GM18873 (cell line): ENCODE measurements around the gene TEAD1.

Experiments
- ATAC-seq: cut with Tn5 transposase; IDR thresholded peaks from one replicate; pipeline ENCODE4 v1.9.1; 2021; ENCODE audit warnings: mild to moderate bottlenecking, moderate library complexity, moderate number of reproducible peaks; ENCODE audit not compliant: unreplicated experiment, low FRiP score

The TEAD1 gene

DNA sequence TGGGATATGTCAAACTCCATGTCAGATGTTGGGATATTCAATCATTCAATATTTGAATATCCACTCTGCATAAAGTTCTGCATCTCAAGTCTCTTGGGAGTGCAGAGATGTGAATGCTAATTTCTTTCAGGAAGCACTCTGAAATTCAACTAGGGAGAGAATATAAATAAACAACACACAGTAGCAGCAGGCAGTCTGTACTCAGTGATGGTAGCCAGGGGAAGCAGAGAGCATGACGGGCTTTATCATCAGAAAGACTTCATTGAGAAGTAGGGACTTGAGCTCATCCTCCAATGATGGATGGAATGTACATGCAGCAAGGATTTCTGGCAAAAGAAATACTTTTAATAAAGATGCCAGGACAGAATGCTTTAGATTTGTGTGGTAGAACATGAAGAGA, 9.8 kb upstream of the TEAD1 start:
- ATAC-seq: no peak

DNA sequence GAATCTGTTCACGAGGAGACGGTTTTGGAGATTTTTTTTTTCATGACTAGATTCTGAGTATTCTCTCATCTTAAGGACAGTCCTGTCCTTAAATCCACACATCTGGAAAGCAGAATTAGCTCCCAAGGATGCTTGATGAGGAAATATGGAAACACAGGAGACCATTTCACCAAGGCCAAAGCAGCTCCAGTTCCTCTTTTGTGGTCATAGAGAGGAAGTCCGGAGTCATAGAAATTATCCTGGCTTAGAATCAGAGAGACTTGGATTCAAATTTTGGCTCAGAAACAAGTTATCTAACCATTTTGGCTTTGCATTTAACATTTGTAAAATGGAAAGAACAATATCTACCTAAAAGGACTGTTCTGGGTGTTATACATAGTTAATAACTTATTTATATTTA, 7.3 kb upstream of the TEAD1 start:
- ATAC-seq: no peak

DNA sequence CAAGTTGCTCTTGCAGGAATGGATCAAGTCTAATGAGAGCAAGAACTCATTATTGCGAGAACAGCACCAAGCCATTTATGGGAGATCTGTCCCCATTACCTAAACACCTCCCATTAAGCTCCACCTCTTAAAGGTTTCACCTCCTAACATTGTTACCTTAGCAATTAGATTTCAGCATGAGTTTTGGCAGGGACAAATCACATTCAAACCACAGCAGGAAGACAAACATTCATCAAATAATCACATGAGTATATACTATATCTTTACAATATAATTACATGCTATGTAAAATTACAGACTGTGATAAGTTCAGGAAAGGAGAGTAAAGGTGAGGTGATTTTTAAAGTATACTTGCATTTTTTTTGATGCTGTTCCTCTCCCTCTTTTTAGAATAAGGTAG, 6.6 kb upstream of the TEAD1 start:
- ATAC-seq: no peak

DNA sequence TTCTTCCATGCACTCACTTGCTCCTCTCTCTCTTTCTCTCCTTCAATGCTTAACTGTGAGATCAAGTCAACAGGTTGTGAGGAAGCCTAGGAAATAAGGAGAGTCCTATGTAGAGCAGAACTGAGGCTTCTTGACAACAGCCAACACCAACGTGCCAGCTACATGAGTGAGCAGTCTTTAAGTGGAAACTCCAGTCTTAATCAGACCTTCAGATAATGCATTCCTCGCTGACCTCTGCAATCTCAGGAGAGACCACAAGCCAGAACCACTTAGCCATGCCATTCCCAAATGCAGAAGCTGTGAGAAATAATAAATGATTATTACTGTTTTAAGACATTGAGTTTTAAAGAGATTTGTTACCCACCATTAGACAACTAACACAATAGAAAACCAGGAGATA, 6.1 kb upstream of the TEAD1 start:
- ATAC-seq: no peak

DNA sequence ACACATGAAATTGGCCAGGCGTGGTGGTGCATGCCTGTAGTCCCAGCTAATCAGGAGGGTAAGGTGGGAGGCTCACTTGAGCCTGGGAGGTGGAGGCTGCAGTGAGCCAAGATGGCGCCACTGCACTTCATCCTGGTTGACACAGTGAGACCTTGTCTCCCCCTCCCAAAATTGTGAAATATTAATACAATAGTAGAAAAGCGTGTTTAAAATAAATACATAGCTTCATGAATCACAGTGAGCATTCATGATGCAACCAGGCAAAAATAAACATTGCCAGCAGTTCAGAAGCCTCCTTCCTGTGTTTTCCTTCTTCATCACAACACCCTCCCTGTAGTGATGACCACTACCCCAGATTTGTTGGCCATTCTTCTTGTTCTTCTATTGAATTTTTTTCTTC, 4.3 kb upstream of the TEAD1 start:
- no peak for ATAC-seq

DNA sequence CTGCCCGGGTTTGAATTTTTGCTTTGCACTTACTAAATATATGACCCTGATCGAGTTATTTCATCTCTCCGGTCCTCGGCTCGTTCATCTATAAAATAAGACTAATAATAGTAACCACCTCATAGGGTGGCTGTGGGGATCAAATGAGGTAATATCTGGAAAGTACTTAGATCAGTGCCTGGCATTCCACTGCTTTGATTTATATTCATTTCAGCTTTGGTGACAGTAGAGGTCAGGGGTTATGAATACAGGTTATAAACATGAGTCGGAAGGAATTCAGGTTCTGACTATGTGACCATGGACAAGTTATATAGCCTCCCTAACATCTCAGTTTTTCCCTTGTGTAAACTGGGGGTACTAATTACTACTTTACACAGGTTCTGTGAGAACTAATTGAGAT, 2.9 kb upstream of the TEAD1 start:
- ATAC-seq: no peak

DNA sequence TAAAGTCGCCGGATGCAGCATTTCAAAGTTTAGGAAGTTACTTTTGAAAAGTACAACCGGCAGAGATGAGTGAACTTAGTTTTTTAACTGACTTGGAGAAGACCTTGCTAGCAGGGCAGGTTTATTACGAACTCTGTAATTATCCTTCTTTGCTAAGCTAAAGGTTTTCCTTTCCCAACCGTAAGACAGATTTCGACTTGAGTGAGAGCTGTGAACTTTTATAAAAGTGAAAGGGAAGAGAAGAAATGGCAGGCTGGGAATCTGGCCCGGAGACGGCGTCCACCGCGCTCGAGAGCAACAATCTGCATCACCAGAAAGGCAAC, 659 bp upstream of the TEAD1 start:
- peak; percentile 25 for ATAC-seq

DNA sequence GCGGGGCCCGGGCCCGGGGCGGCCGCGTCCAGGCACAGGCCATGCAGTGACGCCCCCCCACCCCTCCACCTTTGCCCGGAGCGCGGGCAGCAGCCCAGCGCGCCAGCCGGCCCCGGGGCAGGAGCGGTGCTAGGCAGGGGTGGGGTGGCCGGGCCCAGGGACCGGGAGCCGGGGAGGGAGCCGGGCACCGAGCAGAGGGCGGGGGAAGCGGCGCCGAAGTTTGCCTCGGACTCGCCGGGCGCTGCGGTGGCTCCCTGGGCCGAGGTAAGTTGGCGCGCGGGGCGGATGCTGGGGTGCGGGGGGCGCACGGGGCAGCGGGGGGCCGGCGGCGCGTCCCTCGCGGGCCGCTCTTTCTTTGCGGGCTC, 332 bp downstream of the TEAD1 start:
- no peak for ATAC-seq

DNA sequence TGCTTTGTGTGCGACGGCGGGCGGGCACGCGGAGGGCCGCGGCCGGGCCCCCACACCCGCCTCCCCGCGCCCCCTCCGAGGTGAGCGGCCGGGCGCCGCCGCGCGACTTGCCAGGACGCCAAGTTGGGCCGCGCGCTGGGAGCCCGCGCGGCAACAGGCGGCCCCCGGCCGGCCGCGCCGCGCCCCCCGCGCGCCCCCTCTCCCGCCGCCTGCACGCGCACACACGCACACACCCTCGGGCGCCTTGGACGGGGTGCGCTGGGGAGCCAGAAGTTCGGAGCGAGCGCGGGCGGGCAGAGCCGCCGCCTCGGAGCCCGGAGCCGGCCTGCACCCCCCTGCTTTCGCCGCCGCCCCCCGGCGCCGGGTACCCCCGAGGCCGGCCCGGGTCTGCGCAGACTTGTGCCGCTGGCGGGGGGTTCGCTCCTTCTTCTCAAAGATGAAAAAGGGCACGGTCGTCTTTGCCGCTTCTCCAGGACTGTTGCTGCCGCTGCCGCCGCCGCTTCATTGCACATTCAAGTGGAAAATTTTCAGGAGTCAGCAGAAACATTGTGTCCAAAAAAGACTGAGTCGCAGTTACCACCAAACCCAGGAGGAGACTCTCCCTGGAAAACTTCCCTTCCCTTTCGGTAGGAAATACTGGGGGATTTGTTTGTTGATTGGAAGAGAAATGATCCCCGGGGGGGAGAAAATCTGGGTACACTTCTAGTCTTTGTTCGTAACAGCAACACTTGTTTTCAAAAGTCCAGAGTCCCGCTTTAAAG, 895 bp downstream of the TEAD1 start:
- ATAC-seq: no peak

DNA sequence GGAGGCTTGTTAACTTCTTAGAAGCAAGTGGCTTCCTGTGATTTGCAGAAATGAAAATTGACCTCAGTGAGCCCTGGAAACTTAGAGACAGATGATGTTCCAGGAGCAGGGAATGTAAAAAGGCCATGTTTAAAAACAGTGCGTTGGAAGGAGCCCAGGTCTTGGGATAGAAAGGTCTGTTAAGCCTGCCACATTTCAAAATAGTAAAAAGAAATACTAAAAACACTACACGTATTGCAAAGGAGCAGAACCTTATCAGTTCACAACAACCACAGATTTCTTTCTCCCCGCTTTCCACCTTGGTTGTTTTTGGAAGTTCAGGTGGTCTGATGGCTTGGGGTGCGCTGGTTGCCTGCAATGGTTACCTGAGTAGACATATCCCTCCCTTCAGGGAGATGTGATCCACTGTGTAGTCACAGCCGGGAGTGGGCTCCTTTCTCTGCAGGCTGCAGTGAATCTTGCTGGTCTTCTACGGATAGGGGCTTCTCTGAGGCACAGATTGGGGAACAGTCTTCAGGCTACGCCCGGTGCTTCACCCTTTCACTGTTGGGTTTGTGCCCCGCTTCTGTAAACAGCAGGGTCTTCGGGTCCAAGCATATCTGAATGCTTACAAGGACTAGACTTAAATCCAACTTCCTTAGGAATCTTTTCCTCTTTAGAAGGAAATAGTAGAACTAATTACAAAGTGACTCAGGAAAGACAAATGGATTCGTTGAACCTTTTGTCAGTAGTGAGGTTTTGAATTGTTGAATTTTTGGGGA, 1.9 kb downstream of the TEAD1 start:
- ATAC-seq: no peak

DNA sequence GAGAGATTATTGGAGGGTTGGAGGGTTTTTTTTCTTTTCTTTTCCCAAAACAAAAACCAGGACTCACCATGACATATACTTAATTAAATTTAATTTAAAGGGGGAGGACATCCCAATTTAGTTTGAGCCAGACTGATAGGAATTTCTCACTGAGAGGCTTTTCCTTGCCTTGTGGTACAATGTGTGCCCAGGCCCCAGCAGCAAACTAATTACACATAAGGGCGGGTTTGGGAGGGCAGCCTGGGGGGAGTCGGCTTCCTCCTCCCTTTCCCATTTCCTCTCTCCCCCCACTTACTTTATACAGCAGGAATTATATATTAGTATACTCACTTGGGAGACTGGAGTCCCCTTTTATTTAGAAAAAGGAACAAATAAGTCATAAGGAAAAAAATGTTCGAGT, 2.9 kb downstream of the TEAD1 start:
- no peak for ATAC-seq

DNA sequence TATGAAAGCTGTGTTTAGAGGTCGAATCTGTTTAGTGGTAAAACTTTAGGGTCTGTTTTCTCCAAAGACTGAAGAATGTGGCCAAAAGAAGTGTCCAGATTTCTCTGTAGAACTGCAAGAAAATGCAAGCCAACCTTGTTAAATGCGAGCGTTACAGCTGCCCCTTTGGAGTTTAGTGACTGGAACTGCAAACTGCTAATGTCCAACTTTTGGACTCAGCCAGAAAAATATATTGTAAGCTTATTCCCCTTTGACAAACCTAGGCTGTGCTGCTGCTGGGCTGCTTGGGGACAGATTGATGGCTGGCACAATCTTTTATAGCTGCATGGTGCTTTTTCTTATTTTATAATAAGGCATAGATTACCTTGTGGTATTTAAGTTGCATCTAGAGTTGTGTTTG, 3.9 kb downstream of the TEAD1 start:
- no peak for ATAC-seq

DNA sequence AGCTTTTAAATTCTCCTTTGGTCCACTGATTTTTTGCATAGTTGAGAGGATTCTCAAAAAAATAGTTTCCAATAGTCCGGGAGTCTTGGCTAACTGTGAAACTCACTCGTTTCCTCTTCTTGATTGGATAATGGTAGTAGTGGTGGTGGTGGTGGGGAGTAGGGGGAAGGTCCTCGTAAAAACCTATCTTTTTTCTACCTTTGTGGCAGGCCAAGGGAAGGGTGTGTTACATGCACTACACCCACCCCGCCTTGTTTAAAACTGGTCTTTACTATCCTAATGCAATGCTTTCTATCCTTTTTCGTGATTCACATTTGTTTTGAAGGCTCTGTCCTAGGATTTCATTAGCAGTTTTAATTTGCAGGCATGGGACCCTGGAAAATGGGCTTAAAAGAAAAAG, 4.8 kb downstream of the TEAD1 start:
- ATAC-seq: no peak

DNA sequence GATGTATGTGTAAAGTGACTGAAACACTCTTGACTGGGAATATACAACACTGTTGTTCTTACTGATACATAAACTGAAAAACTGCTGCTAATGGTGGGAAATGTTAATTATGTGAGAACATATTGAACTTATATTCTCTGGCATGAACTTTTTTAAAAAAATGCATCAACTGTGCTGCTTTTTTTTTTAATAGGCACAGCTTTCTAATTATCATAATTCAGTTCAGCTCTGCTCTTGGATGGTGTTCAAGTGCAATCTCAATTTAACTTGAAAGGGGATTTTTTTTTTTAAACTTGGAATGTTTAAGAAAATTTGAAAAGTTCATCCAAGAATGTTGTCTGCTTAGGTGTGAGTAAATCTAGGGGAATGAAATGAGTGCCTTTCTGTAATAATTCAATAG, 5.2 kb downstream of the TEAD1 start:
- ATAC-seq: no peak

DNA sequence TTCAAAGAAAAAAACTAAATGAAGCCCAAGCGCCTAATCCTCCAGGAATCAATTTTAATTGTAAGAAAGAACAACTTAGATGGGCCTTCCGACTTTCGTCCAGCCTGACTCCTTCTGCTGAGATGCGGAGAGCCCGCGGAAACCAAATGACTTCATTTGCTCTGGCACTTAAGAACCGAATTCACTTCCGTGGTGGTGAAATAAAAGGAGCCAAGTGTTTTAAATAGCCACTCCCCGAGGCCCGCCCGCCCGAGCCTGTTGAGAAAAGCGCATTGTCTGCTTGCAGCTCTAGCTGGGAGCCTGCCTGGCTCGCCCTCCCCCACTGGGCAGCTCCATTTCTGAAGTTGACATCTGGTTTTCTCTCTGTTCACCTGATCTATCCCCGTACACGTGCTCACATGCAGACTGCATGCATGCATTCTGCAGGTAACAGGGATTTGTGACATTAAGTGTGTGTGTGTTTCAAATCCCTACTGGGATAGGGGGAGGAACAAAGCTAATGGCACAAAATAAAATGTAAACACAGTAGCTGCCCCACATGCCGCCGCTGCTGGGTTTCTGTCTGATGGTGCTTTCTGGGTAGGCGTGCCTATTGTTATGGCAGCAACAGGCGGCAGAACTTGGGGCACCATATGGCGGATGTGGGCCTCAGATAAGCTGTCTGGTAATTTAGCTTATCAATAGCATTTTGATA, 6.2 kb downstream of the TEAD1 start:
- no peak for ATAC-seq

DNA sequence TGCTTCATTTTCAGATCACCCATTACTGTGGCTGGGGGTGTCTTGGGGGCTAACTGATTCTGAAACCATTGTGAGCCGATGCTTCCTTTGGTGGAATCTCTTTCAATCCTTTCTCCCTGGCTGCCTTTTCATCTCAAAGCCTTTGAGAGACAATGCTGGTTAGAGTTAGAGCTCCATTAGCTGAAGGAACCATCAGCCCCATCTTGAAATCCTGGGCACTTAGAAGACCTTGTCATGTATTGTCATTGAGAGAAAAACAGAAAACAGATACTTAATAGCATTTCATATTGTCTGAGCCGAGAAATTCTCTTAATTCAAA, 6.7 kb downstream of the TEAD1 start:
- no peak for ATAC-seq

DNA sequence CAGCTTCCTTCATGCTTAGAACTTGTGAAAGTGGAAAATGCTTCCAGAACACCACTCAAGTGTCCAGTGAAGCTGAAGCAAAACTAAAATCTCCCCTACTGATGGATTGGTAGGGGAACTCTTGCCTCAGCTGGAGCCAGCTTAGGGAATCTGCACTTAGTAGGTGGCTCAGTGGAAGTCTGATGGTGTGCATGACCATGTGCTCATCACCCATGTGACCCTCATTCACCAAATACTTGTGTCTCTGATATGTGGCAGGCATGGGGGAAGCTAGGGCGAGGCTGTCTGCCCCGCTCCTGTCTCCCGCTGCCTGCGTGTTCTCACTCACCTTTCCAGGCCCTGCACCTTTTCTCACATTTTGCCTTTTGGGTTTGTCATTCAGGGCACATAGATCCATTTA, 7.2 kb downstream of the TEAD1 start:
- no peak for ATAC-seq

DNA sequence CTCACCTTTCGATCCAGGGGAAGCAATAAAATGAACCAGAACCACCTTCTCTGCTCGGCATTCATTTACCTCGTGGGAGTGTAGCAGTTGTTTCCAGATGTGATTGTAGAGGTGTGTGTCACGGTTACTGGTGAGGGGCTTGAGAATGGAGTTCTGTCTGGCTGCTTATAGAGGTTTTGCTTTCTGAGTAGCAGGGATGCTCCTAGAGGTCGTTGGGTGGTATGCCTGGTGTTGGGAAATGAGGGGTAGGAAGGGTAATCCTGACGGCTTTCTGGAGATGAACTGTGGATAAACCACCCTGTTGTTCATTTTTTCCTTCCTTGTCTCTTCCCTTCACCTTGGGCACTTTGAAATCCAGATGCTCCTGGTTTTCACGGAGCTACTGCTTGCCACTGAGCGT, 8.1 kb downstream of the TEAD1 start:
- no peak for ATAC-seq

DNA sequence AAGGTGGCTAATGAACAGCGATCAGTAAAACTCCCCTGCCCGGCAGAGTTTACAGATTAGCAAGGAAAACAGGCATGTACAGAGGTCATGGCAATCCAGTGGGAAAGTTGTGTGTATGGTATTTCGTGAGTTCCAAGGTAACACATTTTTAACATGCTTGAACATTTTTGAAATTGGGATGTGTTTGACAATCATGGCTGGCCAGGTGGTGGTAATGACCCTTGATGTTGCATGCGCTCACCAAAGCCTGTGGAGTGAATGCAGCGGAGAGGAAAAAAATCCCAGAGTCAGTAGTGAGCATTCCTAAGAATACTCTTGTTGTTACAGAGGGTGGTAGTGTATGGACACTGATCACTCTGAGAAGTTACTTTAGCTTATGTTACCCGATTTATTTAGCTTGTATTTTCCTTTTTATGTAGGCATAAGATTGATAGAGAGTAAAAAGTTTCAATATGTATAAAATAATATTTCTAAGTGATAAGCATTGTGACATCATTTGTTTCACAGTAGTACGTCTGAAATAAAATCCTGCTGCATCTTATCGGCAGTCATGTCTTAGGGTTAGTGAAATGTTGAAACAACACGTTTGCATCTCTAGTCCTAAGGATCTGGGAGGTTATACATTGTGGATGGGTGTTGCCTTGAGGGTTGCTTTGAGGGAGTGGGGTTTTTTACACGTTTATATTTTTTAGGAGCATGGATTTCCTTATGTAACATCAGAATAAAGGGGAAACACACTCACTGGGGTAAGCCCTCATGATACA, 8.7 kb downstream of the TEAD1 start:
- ATAC-seq: no peak

DNA sequence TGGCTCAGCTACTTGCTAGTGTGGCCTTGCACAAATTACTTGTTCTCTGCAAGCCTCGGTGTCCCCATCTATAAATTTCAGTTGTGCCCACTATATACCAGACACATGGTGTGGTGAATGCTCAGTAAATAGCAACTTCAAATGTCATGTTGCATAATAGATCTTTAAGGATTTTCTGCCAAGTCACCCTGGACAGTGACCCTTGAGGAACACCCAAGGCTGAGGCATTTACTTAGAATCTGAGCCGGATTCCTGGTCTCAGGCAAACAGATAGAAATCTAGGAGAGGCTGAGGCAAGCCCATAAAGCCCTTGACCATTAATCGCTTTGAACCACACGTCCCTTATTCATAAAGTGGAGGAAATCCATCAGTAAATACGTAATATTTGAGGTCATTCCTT, 9.7 kb downstream of the TEAD1 start:
- ATAC-seq: no peak

DNA sequence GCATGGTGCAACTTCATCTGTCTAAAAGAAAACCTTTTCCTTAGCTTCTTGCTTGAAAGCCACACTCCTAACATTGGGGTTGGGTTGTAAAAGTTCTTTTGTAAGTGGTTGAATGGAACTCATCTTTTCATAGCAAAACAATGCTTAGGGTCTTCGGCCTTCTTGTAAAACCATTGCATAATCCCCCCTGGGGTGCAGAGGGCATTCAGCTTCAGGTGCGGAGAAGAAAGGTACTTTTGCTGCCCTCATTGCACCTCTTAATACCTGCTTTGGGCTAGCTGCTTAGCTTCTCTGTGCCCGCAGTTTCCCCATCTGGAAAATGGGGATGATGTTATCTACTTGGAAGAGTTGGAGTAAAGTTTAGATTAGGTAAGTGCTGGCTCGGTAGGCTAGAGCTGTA, 10.1 kb downstream of the TEAD1 start:
- no peak for ATAC-seq
